Adrenal gland (tissue), 5 donors: ENCODE results near the gene SPOP.

ENCODE experiments used
- CTCF ChIP-seq, 6 experiments: fragments of 450-650 bp in 4 of 6; fragments of 200-600 bp in 2 of 6; sonication (generic) in 1 of 6; IDR thresholded peaks; 1 replicate in 5 of 6; 2 replicates in 1 of 6; pipeline versions ENCODE4 v1.5.1 to v1.8.0; 2016 to 2021; ENCODE audit warnings: antibody characterized with exemption in 6 of 6, mild to moderate bottlenecking in 2 of 6, moderate library complexity in 1 of 6
- POLR2A ChIP-seq, 2 donors: fragments of 450-650 bp; IDR thresholded peaks; one replicate each; pipeline ENCODE4 v1.6.1; 2017; ENCODE audit warnings: antibody characterized with exemption in 2 of 2, mild to moderate bottlenecking in 2 of 2, moderate library complexity in 1 of 2
- donor health status: DM: no; HTN: no; CAD: no.

GRCh38 chr17:49574945-49575678 lies 102.8 kb downstream of the SPOP start:
- TF ChIP-seq CTCF (IDR thresholded peaks at IDR 0.05) (no peak), POLR2A (IDR thresholded peaks at IDR 0.05) (no peak)
